SJSA1 (cell line): ENCODE results near the gene FAM3C. TPM values are rescaled to one million over a fixed set of nuclear protein-coding genes. Genes with fewer than 3 reads are reported as not detected.
"Not testable (repeated sequence)": the region's sequence is repeated elsewhere in the genome, so short reads cannot be mapped to it uniquely, and the experiment has no call there.

Source experiments
- DNase-seq, 2 experiments: peaks; one replicate each; pipeline ENCODE4 v3.0.0-alpha.2; 2015 to 2020; ENCODE audit warnings: low spot score in 2 of 2, low read depth in 1 of 2
- H3K27ac ChIP-seq: fragments of 250-450 bp; sonication (Bioruptor Pico); 2 replicates; pipeline ENCODE4 v1.5.1; 2020; ENCODE audit warnings: mild to moderate bottlenecking, moderate library complexity
- H3K27me3 ChIP-seq: fragments of 250-450 bp; sonication (Bioruptor Pico); replicated peaks from 2 replicates; pipeline ENCODE4 v1.5.1; 2020; ENCODE audit warnings: mild to moderate bottlenecking, moderate library complexity
- H3K36me3 ChIP-seq: fragments of 250-450 bp; sonication (Bioruptor Pico); 2 replicates; pipeline ENCODE4 v1.5.1; 2020; ENCODE audit warnings: mild to moderate bottlenecking
- H3K4me1 ChIP-seq: fragments of 250-450 bp; sonication (Bioruptor Pico); replicated peaks from 2 replicates; pipeline ENCODE4 v1.6.1; 2021; ENCODE audit warnings: mild to moderate bottlenecking
- H3K4me3 ChIP-seq: fragments of 250-450 bp; sonication (Bioruptor Pico); 2 replicates; pipeline ENCODE4 v1.5.1; 2020; ENCODE audit warnings: mild to moderate bottlenecking
- H3K9me3 ChIP-seq: fragments of 250-450 bp; sonication (Bioruptor Pico); replicated peaks from 2 replicates; pipeline ENCODE4 v1.5.1; 2020; ENCODE audit warnings: mild to moderate bottlenecking
- total RNA-seq: library from RNA; depleted of rRNA; stranded (reverse); fragments of >200 nt; shearing (Covaris generic); gene quantifications from 2 replicates; pipeline ENCODE4 v1.2.3, GENCODE V29; 2014

The FAM3C gene
- total RNA-seq, 1 experiment from 2014 or later: 83.4 TPM

DNA sequence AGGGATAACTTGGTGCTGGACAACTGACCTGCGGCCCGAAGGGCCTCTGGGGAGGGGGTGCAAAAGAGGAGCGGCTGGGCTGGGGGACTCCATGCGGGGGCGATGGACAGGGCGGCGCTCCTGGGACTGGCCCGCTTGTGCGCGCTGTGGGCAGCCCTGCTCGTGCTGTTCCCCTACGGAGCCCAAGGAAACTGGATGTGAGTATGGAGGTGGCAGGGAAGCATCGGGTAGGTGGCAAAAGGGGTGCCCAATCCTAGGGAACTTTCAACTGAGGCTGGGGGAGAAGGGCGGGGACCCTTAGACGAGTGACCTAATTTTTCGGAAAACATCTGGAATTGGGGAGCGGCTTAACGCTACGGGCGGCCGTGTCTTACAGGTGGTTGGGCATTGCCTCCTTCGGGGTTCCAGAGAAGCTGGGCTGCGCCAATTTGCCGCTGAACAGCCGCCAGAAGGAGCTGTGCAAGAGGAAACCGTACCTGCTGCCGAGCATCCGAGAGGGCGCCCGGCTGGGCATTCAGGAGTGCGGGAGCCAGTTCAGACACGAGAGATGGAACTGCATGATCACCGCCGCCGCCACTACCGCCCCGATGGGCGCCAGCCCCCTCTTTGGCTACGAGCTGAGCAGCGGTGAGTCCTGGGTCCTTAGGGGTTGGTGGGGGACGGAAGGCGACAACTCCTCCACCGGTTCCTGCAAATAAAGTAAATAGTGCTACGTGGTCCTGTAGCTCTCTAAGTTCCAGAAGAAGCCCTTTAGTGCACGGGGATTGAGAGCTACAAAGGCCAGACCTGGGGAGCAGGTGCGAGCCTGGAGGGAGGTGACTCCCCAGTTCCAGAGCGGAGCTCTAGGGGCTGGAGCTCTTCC lies 66.7 kb downstream of the FAM3C start:
- no peaks in the 10 kb centered on the region for H3K36me3 ChIP-seq
- H3K9me3 ChIP-seq: no peaks in the 10 kb centered on the region
- no peak for DNase-seq
- H3K4me3 ChIP-seq: peak overlapping the region; percentile 39
- H3K27me3 ChIP-seq: peaks cover 27% of the 10 kb centered on the region
- peaks cover 5% of the 10 kb centered on the region for H3K4me1 ChIP-seq
- no peak overlapping the region for H3K27ac ChIP-seq

- no peak for DNase-seq
- Histone ChIP-seq H3K36me3 (no peaks in the 10 kb centered on the region), H3K27me3 (peaks cover 27% of the 10 kb centered on the region), H3K9me3 (no peaks in the 10 kb centered on the region), H3K4me1 (peaks cover 5% of the 10 kb centered on the region), H3K27ac (no peak within 1 kb of the TSS), H3K4me3 (peak within 1 kb of the TSS; percentile 39)
These were observed 67.5 kb downstream of the FAM3C start, which contains the start of gene WNT16 for GRCh38 chr7:121328508-121329190. WNT16 (plus strand) TSS chr7:121329000; CDS start chr7:121329293, 293 bp downstream.

DNA sequence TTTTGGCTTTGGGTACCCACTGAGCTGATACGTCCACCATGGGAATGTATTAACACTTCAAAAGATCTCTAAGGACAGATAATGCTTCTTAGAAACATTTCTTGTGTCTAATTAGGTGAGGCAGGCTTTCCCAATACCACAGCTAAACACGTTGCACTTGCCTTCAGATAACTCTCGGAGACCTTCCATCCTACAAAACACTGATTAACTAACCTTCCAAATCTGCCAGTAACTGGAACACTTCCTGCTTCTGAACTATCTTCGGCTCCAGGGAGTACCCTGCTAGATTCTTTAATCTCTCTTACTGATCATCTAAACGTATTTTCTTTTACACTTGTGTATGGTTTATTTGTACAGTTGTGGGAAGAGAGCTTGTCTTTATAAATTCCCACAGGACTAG lies 68.4 kb downstream of the FAM3C start:
- Histone ChIP-seq H3K4me3 (no peak overlapping the region), H3K36me3 (no peaks in the 10 kb centered on the region), H3K27me3 (peaks cover 23% of the 10 kb centered on the region), H3K9me3 (no peaks in the 10 kb centered on the region), H3K4me1 (peaks cover 5% of the 10 kb centered on the region), H3K27ac (no peak overlapping the region)
- DNase-seq: no peak

- no peaks in the 10 kb centered on the region for H3K4me1 ChIP-seq
- H3K27me3 ChIP-seq: no peaks in the 10 kb centered on the region; the same call in 1 of the 2 replicates
- DNase-seq: no peak
- no peaks in the 10 kb centered on the region for H3K36me3 ChIP-seq
- no peaks in the 10 kb centered on the region for H3K9me3 ChIP-seq
- no peak overlapping the region for H3K4me3 ChIP-seq
- no peak overlapping the region for H3K27ac ChIP-seq
These were observed 72.4 kb downstream of the FAM3C start for GRCh38 chr7:121323515-121324302.

DNA sequence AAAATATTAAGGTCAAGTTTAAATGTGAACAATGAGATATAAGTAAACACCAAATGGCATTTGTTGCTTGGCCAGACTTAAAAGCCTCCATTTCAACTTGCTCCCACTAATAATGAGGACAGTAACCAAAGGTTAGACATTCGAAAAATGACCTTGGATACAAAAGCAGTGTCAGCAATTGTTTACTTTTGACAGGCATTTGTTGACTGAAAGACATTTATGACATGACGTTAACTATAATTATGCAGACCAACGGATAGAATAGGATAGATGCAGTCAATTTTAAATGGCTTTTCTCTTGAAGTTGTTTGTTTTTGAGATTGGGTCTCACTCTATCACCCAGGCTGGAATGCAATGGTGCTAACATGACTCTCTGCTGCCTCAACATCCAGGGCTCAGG lies 73.6 kb downstream of the FAM3C start:
- Histone ChIP-seq H3K4me1 (no peaks in the 10 kb centered on the region), H3K36me3 (no peaks in the 10 kb centered on the region), H3K27me3 (no peaks in the 10 kb centered on the region), H3K27ac (no peak overlapping the region), H3K4me3 (no peak overlapping the region), H3K9me3 (no peaks in the 10 kb centered on the region)
- DNase-seq: no peak

GRCh38 chr7:121315170-121315569 lies 80.9 kb downstream of the FAM3C start:
- H3K27me3 ChIP-seq, H3K4me3 ChIP-seq: not testable (repeated sequence)

GRCh38 chr7:121313793-121314676 lies 82.1 kb downstream of the FAM3C start:
- Histone ChIP-seq H3K36me3 (no peaks in the 10 kb centered on the region), H3K27ac (no peak overlapping the region)

More at GRCh38 chr7:121315170-121315569, 80.9 kb downstream of the FAM3C start:
- DNase-seq, H3K27ac ChIP-seq, H3K36me3 ChIP-seq, H3K9me3 ChIP-seq: not testable (repeated sequence)
- H3K4me1 ChIP-seq: peaks cover 20% of the 10 kb centered on the region

GRCh38 chr7:121313220-121313792 lies 82.8 kb downstream of the FAM3C start:
- Histone ChIP-seq H3K4me1 (peaks cover 20% of the 10 kb centered on the region), H3K36me3 (no peaks in the 10 kb centered on the region), H3K4me3 (no peak overlapping the region), H3K27me3 (no peaks in the 10 kb centered on the region), H3K27ac (no peak overlapping the region), H3K9me3 (no peaks in the 10 kb centered on the region)
- no peak for DNase-seq

More at GRCh38 chr7:121313793-121314676, 82.1 kb downstream of the FAM3C start:
- H3K27me3 ChIP-seq: no peaks in the 10 kb centered on the region
- DNase-seq: peak; percentile 57 to 61
- H3K9me3 ChIP-seq: no peaks in the 10 kb centered on the region
- peaks cover 20% of the 10 kb centered on the region for H3K4me1 ChIP-seq
- no peak overlapping the region for H3K4me3 ChIP-seq

GRCh38 chr7:121307021-121307574 lies 89.0 kb downstream of the FAM3C start:
- no peaks in the 10 kb centered on the region for H3K27me3 ChIP-seq
- no peak for DNase-seq
- no peaks in the 10 kb centered on the region for H3K9me3 ChIP-seq
- no peak overlapping the region for H3K4me3 ChIP-seq
- no peak overlapping the region for H3K27ac ChIP-seq
- H3K36me3 ChIP-seq: no peaks in the 10 kb centered on the region
- peaks cover 42% of the 10 kb centered on the region for H3K4me1 ChIP-seq

- Histone ChIP-seq H3K4me3 (no peak overlapping the region), H3K27ac (no peak overlapping the region), H3K27me3 (no peaks in the 10 kb centered on the region), H3K9me3 (no peaks in the 10 kb centered on the region), H3K4me1 (peaks cover 47% of the 10 kb centered on the region), H3K36me3 (no peaks in the 10 kb centered on the region)
- no peak for DNase-seq
These were observed 89.5 kb downstream of the FAM3C start for GRCh38 chr7:121306565-121306964.

DNA sequence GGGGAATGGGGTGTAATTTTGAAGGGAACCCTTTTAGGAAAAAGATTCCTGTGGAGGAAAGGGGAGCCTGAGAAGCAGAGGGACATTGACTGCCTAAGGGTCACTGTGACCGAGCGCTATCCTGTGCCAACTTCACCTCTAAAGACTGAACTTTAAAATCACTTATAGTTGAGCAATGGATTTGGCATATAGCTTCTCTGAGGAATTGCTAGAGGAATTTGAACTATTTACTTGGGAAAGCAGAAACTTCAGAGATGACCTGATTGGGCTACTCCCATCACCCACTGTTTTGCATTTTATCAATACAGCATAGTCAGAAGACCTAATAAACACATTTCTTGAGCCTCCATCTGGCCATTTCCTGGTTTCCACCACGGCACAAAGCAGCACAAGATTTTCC lies 91.0 kb downstream of the FAM3C start:
- H3K27me3 ChIP-seq: no peaks in the 10 kb centered on the region
- H3K27ac ChIP-seq: no peak overlapping the region
- H3K4me3 ChIP-seq: no peak overlapping the region
- no peaks in the 10 kb centered on the region for H3K36me3 ChIP-seq
- peaks cover 56% of the 10 kb centered on the region for H3K4me1 ChIP-seq
- no peaks in the 10 kb centered on the region for H3K9me3 ChIP-seq
- no peak for DNase-seq

GRCh38 chr7:121304102-121304658 lies 91.9 kb downstream of the FAM3C start:
- no peak overlapping the region for H3K4me3 ChIP-seq

More at GRCh38 chr7:121304102-121304658, 91.9 kb downstream of the FAM3C start:
- Histone ChIP-seq H3K9me3 (no peaks in the 10 kb centered on the region), H3K27me3 (no peaks in the 10 kb centered on the region), H3K4me1 (peaks cover 56% of the 10 kb centered on the region), H3K27ac (no peak overlapping the region), H3K36me3 (no peaks in the 10 kb centered on the region)
- DNase-seq: no peak
